ENCODE data around the gene TMEM45A. TPM values are rescaled to one million over a fixed set of nuclear protein-coding genes. Genes with fewer than 3 reads are reported as not detected.
A peak's percentile ranks its signal among the peaks of the same experiment; 100 is the strongest.

TMEM45A gene
- total RNA-seq, 6 experiments from 2014 or later, result 47.9 to 189 (median 54.2) TPM

DNA sequence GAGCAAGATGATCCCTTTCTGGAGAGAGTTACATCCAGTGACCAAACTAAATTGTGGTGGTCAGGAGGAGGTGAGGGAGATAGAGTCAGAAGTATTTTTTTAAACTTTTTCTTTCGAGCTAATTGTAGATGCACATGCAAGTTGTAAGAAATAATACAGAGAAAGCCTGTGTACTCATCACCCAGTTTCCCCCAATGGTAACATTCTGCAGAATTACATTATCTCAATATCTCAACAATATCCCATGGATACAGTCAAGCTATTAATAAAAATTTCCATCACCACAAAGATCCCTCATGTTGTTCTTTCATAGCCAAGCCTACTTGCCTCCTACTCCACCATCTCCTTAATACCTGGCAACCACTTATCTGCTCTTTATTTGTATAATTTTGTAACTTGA is 3.3 kb upstream of the TMEM45A start:
- DNase-seq (no peak), ATAC-seq (no peak)
- H3K27ac ChIP-seq, result no peak overlapping the region
- H3K9me3 ChIP-seq, result no peaks in the 10 kb centered on the region
- intact Hi-C loops (cut with DNase I), result no loop called here
- H3K27me3 ChIP-seq, result no peaks in the 10 kb centered on the region
- H3K36me3 ChIP-seq, result no peaks in the 10 kb centered on the region
- H3K4me1 ChIP-seq, result peaks cover 0 to 6% (median 2%) of the 10 kb centered on the region in 4 donors
- TF ChIP-seq CTCF (IDR thresholded peaks at IDR 0.05) (no peak), POLR2A (IDR thresholded peaks at IDR 0.05) (no peak)
- WGBS (ENCODE audit: insufficient coverage, low coverage, low lambda C conversion rate, missing lambda C conversion rate), result 100% methylated on average over 1 of the region's 1 CpG
- no peak overlapping the region for H3K4me3 ChIP-seq

DNA sequence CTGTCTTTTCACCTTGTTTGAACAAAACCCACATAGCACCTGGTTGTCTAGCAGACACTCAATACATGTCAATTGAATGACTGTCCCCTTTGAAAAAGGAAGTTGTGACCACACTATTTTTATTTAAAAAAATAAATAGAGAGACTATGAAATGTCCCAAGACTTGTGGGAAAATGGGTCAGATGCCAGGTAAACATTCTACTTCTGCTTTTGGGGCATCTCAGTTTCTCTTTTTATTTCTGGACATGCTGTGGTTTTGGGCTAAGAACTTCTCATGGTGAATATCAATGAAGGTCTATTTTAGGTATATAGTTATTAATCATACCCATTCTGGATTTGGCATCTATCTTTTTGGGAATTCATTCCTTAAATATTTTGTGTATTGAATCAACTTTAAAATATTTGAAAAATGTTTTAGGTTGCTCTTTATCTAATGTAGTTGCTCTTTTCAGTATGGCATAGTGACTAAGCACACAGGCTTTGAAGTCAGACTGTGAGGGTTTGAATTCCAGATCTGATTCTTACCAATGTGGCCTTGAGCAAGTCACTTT is 4.4 kb downstream of the TMEM45A start:
- no peak for TF ChIP-seq POLR2A (IDR thresholded peaks at IDR 0.05)
- no peak for TF ChIP-seq CTCF (IDR thresholded peaks at IDR 0.05)
- ATAC-seq (no peak), DNase-seq (no peak)
- intact Hi-C loops (cut with DNase I), result no loop called here
- H3K4me1 ChIP-seq, result peaks cover 0 to 14% (median 2%) of the 10 kb centered on the region in 4 donors
- no peak overlapping the region for H3K4me3 ChIP-seq
- H3K27ac ChIP-seq, result peak overlapping the region in 1 of 3 donors; percentile 18
- no peaks in the 10 kb centered on the region for H3K36me3 ChIP-seq
- H3K9me3 ChIP-seq, result no peaks in the 10 kb centered on the region
- H3K27me3 ChIP-seq, result no peaks in the 10 kb centered on the region

GRCh38 chr3:100499651-100500050 is 7.2 kb downstream of the TMEM45A start:
- intact Hi-C loops (cut with DNase I), result no loop called here
- H3K4me1 ChIP-seq, result peaks cover 0 to 12% (median 0%) of the 10 kb centered on the region in 4 donors
- peak; percentile 42 to 73 (median 61) for ATAC-seq
- no peak overlapping the region for H3K4me3 ChIP-seq
- no peak for DNase-seq
- H3K36me3 ChIP-seq, result no peaks in the 10 kb centered on the region
- TF ChIP-seq CTCF (IDR thresholded peaks at IDR 0.05), result no peak
- TF ChIP-seq POLR2A (IDR thresholded peaks at IDR 0.05), result no peak
- H3K27ac ChIP-seq, result peak overlapping the region in 1 of 3 donors; percentile 54
- no peaks in the 10 kb centered on the region for H3K27me3 ChIP-seq
- no peaks in the 10 kb centered on the region for H3K9me3 ChIP-seq
- 62% methylated on average over 4 of the region's 4 CpGs for WGBS (ENCODE audit: insufficient coverage, low coverage, low lambda C conversion rate, missing lambda C conversion rate)

DNA sequence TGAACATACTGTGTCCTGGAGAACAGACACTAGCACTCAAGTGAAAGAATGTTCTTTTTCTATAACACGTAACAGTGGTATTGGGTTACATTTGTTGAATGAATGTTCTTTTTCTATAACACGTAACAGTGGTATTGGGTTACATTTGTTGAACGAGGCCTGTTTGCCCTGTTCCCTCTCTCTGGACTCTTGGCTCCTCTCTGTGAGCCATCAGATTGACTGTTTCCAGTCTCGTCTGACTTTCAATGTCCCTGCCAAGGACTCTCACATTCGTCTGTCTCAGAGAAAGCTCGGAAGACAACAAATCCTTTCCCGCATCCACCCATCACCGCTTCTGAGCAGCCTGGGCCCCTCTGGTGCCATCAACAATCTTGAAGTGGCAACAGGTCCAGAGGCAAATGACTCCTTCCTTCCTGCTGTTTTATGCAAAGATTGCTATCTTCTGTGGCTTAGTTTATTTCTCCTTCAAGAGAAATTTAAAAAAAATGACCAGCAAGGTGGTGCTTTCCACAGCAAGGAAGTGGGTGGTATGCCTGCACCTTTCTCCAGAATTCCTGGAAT is 8.0 kb downstream of the TMEM45A start:
- intact Hi-C loops (cut with DNase I), result no loop called here
- Histone ChIP-seq H3K4me3 (no peak overlapping the region), H3K27me3 (no peaks in the 10 kb centered on the region), H3K4me1 (peaks cover 0 to 12% (median under 1%) of the 10 kb centered on the region in 4 donors), H3K36me3 (no peaks in the 10 kb centered on the region), H3K27ac (peak overlapping the region in 1 of 3 donors; percentile 54), H3K9me3 (no peaks in the 10 kb centered on the region)
- peak; percentile 40 to 83 (median 76) for ATAC-seq
- TF ChIP-seq CTCF (IDR thresholded peaks at IDR 0.05), result no peak
- TF ChIP-seq POLR2A (IDR thresholded peaks at IDR 0.05), result no peak
- 59% methylated on average over 8 of the region's 8 CpGs for WGBS (ENCODE audit: insufficient coverage, low coverage, low lambda C conversion rate, missing lambda C conversion rate)
- DNase-seq, result no peak
